Stimulated activated CD8-positive, alpha-beta memory T cell treated with anti-CD3 and anti-CD28 coated beads, Interleukin-4, amount 100 ng/mL, for 24 hours (primary cell): Measurements from ENCODE around the gene RNU1-3.
A peak's percentile ranks its signal among the peaks of the same experiment; 100 is the strongest.
"Not testable (repeated sequence)": the region's sequence is repeated elsewhere in the genome, so short reads cannot be mapped to it uniquely, and the experiment has no call there.

ENCODE experiments used
- DNase-seq: peaks from one replicate; pipeline ENCODE4 v3.0.0-alpha.2; 2020; ENCODE audit warnings: low read depth

RNU1-3 gene

GRCh38 chr1:16666502-16667413 is at the start of gene RNU1-3:
Gene RNU1-3 (minus strand): TSS chr1:16666948.
- not testable (repeated sequence) for DNase-seq

GRCh38 chr1:16713480-16713879 is 46.7 kb upstream of the RNU1-3 start:
- not testable (repeated sequence) for DNase-seq

GRCh38 chr1:16712984-16713383 is 46.2 kb upstream of the RNU1-3 start:
- not testable (repeated sequence) for DNase-seq

- not testable (repeated sequence) for DNase-seq
These were observed 45.8 kb upstream of the RNU1-3 start for GRCh38 chr1:16712582-16712981.

GRCh38 chr1:16712131-16712530 is 45.4 kb upstream of the RNU1-3 start:
- DNase-seq = not testable (repeated sequence)

GRCh38 chr1:16710618-16711017 is 43.9 kb upstream of the RNU1-3 start:
- not testable (repeated sequence) for DNase-seq

GRCh38 chr1:16709659-16710087 is 42.9 kb upstream of the RNU1-3 start:
- peak; percentile 21 for DNase-seq

- not testable (repeated sequence) for DNase-seq
These were observed 42.0 kb upstream of the RNU1-3 start for GRCh38 chr1:16708704-16709103.

- DNase-seq = not testable (repeated sequence)
These were observed 40.7 kb upstream of the RNU1-3 start for GRCh38 chr1:16707130-16708093.

- DNase-seq = not testable (repeated sequence)
These were observed 39.6 kb upstream of the RNU1-3 start for GRCh38 chr1:16706302-16706701.

GRCh38 chr1:16704502-16705100 is 37.9 kb upstream of the RNU1-3 start:
- not testable (repeated sequence) for DNase-seq

GRCh38 chr1:16704076-16704475 is 37.3 kb upstream of the RNU1-3 start:
- not testable (repeated sequence) for DNase-seq

- not testable (repeated sequence) for DNase-seq
These were observed 36.9 kb upstream of the RNU1-3 start for GRCh38 chr1:16703602-16704001.

- DNase-seq = not testable (repeated sequence)
These were observed 36.4 kb upstream of the RNU1-3 start for GRCh38 chr1:16703141-16703540.

GRCh38 chr1:16702280-16702679 is 35.5 kb upstream of the RNU1-3 start:
- DNase-seq = not testable (repeated sequence)

GRCh38 chr1:16701189-16701588 is 34.4 kb upstream of the RNU1-3 start:
- not testable (repeated sequence) for DNase-seq

GRCh38 chr1:16700138-16700895 is 33.6 kb upstream of the RNU1-3 start:
- DNase-seq = not testable (repeated sequence)

GRCh38 chr1:16699440-16699839 is 32.7 kb upstream of the RNU1-3 start:
- not testable (repeated sequence) for DNase-seq

GRCh38 chr1:16697152-16697551 is 30.4 kb upstream of the RNU1-3 start:
- DNase-seq = not testable (repeated sequence)

GRCh38 chr1:16696507-16697150 is 29.9 kb upstream of the RNU1-3 start:
- DNase-seq = not testable (repeated sequence)
